ENCODE results near the gene DNASE1L3. TPM values are rescaled to one million over a fixed set of nuclear protein-coding genes. Genes with fewer than 3 reads are reported as not detected.

Gene DNASE1L3
- total and polyA plus RNA-seq, 2 of the 4 experiments (the other 2 are of a cell fraction) = not detected

DNA sequence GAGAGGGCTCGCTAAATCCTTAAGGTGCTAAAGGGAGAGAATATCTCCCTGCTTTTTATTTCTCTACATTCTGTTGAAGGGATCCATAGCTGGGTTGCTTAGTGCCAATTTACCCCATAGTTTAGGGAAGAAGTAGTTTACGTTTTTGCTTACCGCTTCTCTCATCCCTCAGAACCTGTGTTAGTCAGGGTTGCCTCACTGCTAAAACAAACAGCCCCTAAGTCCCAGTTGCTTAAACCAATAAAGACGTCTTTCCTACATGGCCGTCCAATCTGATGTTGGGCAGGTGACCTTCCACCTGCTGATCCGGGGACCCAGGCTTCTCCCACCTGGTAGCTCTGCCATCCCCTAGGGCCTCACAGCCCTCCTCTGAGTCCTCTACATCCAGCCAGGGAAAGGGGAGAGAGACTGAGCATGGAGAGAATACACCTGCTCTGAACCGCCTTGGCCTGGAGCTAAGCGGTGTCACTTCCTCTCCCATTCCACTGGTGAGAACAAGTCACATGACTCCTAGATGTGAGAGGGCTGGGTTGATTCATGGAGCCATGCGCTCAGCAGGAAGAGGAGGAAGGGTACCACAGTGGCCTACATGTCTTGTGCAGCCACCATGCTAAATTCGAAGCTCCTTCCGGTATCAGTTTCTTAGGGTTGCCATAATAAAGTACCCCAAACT lies 26.3 kb downstream of the DNASE1L3 start:
- Histone ChIP-seq H4K5ac (ENCODE audit: low read depth, low read length) (no peak overlapping the region), H4K91ac (ENCODE audit: insufficient read depth, low read depth, low read length) (no peak overlapping the region), H4K8ac (ENCODE audit: low read depth in 2 of 2, low read length in 2 of 2) (no peak overlapping the region), H2BK20ac (ENCODE audit: low read depth, low read length) (no peak overlapping the region), H3K9me3 (ENCODE audit: control insufficient read depth, insufficient read depth, low read length) (no peaks in the 10 kb centered on the region), H3K4me2 (ENCODE audit: low read depth, low read length) (no peak overlapping the region), H3K36me3 (ENCODE audit: control insufficient read depth, insufficient read depth, low read length) (no peaks in the 10 kb centered on the region), H3K79me1 (ENCODE audit: low read depth in 1 of 2, low read length in 2 of 2) (no peaks in the 10 kb centered on the region), H3K9ac (ENCODE audit: low read depth, low read length) (no peak overlapping the region), H3K4me1 (ENCODE audit: control insufficient read depth, insufficient read depth, low read length) (no peaks in the 10 kb centered on the region), H2AFZ (replicated peaks; ENCODE audit: low read length, poor library complexity) (no peak overlapping the region), H3K56ac (ENCODE audit: extremely low read depth, insufficient read depth, low read length) (no peak overlapping the region), H3K27ac (ENCODE audit: insufficient read depth, low read length) (no peak overlapping the region), H3K9me1 (ENCODE audit: insufficient read depth, low read length) (no peaks in the 10 kb centered on the region), H2BK15ac (ENCODE audit: low read depth, low read length) (no peak overlapping the region), H3K23ac (ENCODE audit: low read depth, low read length) (no peak overlapping the region), H3K4ac (ENCODE audit: low read depth, low read length) (no peak overlapping the region), H2BK120ac (ENCODE audit: low read depth, low read length) (no peak overlapping the region), H3K27me3 (ENCODE audit: control insufficient read depth, insufficient read depth, low read length) (peaks cover 13% of the 10 kb centered on the region), H3K18ac (ENCODE audit: low read depth, low read length) (no peak overlapping the region), H2AK5ac (ENCODE audit: low read depth, low read length) (no peak overlapping the region), H2BK5ac (ENCODE audit: low read depth, low read length, poor library complexity, severe bottlenecking) (no peak overlapping the region), H4K20me1 (ENCODE audit: insufficient read depth, low read length) (no peaks in the 10 kb centered on the region), H3K4me3 (ENCODE audit: insufficient read depth, low read depth, low read length) (no peak overlapping the region), H2AK9ac (replicated peaks; ENCODE audit: low read depth, low read length, poor library complexity) (no peak overlapping the region), H3K14ac (replicated peaks; ENCODE audit: low read depth, low read length) (no peak overlapping the region)
- no peak for DNase-seq
- 94% methylated on average over 3 of the region's 11 CpGs; no CpG with 5 or more reads in 1 of the 2 experiments for WGBS, 2 experiments (ENCODE audit: extremely low coverage in 2 of 2, insufficient read length in 1 of 2)
- dilution Hi-C loops (cut with HindIII; ENCODE audit: low sequenced_read_pairs, unreplicated experiment) (no loop called here), intact Hi-C loops (cut with micrococcal nuclease) (no loop called here), in situ Hi-C loops (cut with MboI; ENCODE audit: low sequenced_read_pairs) (loop anchor here (25.0 kb wide), 1 partner anchor 228 kb away; no protein-coding TSS in a partner anchor)
- BruUV-seq (replicated peaks) = no TSS peak
- no peak for TF ChIP-seq FOS (IDR thresholded peaks at IDR 0.05; ENCODE audit: low read depth, low read length)
- no peak for ATAC-seq (ENCODE audit: low read depth)
- ChIA-PET CTCF (no interaction called here), POLR2A (ENCODE audit: unreplicated experiment) (no interaction called here)

Measured in IMR-90 (cell line).